Measurements from ENCODE around the gene RRBP1.
A peak's percentile ranks its signal among the peaks of the same experiment; 100 is the strongest.

RRBP1 gene

GRCh38 chr20:17630151-17630805, 51.8 kb downstream of the RRBP1 start:
- no peak for DNase-seq

GRCh38 chr20:17629678-17630089, 52.4 kb downstream of the RRBP1 start:
- DNase-seq = no peak

GRCh38 chr20:17629025-17629424, 53.0 kb downstream of the RRBP1 start:
- DNase-seq = no peak

GRCh38 chr20:17628101-17628841, 53.8 kb downstream of the RRBP1 start:
- no peak for DNase-seq

GRCh38 chr20:17627101-17627955, 54.7 kb downstream of the RRBP1 start:
- DNase-seq = no peak

GRCh38 chr20:17626217-17627007, 55.6 kb downstream of the RRBP1 start:
- no peak for DNase-seq

- DNase-seq = no peak
Observed at GRCh38 chr20:17625246-17626051, 56.6 kb downstream of the RRBP1 start.

- DNase-seq = peak; percentile 25
Observed at GRCh38 chr20:17624551-17625245, 57.3 kb downstream of the RRBP1 start.

GRCh38 chr20:17624070-17624469, 58.0 kb downstream of the RRBP1 start:
- DNase-seq = peak; percentile 11

GRCh38 chr20:17622851-17623508, 59.1 kb downstream of the RRBP1 start:
- peak; percentile 17 for DNase-seq

- DNase-seq = peak; percentile 20
Observed at GRCh38 chr20:17622086-17622850, 59.8 kb downstream of the RRBP1 start.

- DNase-seq = peak; percentile 12
Observed at GRCh38 chr20:17621229-17621968, 60.6 kb downstream of the RRBP1 start.

GRCh38 chr20:17620371-17621228, 61.4 kb downstream of the RRBP1 start:
- DNase-seq = peak; percentile 12

- peak; percentile 17 for DNase-seq
Observed at GRCh38 chr20:17619351-17620093, 62.5 kb downstream of the RRBP1 start.

GRCh38 chr20:17618673-17619013, 63.4 kb downstream of the RRBP1 start:
- no peak for DNase-seq

GRCh38 chr20:17617868-17618672, 64.0 kb downstream of the RRBP1 start:
- DNase-seq = no peak
